Measurements from ENCODE around the gene SPTB. TPM values are rescaled to one million over a fixed set of nuclear protein-coding genes. Genes with fewer than 3 reads are reported as not detected.

Gene SPTB
- total and polyA plus RNA-seq, 3 donors from 2014 or later, result 3.3 to 6.6 (median 5.6) TPM

GRCh38 chr14:64704143-64704742 lies 175.5 kb downstream of the SPTB start, which contains the start of gene PLEKHG3:
PLEKHG3 (plus strand) TSS chr14:64704424; CDS start chr14:64727632, 23,208 bp downstream.
- Histone ChIP-seq H3K36me3 (ENCODE audit: low read depth, missing control alignments) (no peaks in the 10 kb centered on the region), H3K27ac (peak within 1 kb of the TSS; percentile 78 to 85), H3K4me3 (peak within 1 kb of the TSS; percentile 80 to 83), H3K27me3 (no peaks in the 10 kb centered on the region), H3K9me3 (no peaks in the 10 kb centered on the region), H3K4me1 (peaks cover 22% of the 10 kb centered on the region)
- peak; percentile 80 for DNase-seq
- no peak for TF ChIP-seq POLR2A (IDR thresholded peaks at IDR 0.05)
- no peak for TF ChIP-seq CTCF (IDR thresholded peaks at IDR 0.05)
- intact Hi-C loops (cut with DNase I; ENCODE audit: low total_unique reads), result no loop called here
- WGBS, 2 donors, result 0 to 1% methylated on average over 22 to 45 of the region's 69 CpGs

GRCh38 chr14:64703395-64704142 lies 176.1 kb downstream of the SPTB start:
- DNase-seq, result no peak
- TF ChIP-seq CTCF (IDR thresholded peaks at IDR 0.05), result no peak
- TF ChIP-seq POLR2A (IDR thresholded peaks at IDR 0.05), result no peak
- no peaks in the 10 kb centered on the region for H3K36me3 ChIP-seq (ENCODE audit: low read depth, missing control alignments)
- WGBS, 2 donors, result 22 to 23% methylated on average over 26 of the region's 26 CpGs
- H3K9me3 ChIP-seq, result no peaks in the 10 kb centered on the region
- no peaks in the 10 kb centered on the region for H3K27me3 ChIP-seq
- H3K27ac ChIP-seq, result peak overlapping the region; percentile 78 to 85
- peaks cover 16% of the 10 kb centered on the region for H3K4me1 ChIP-seq
- intact Hi-C loops (cut with DNase I; ENCODE audit: low total_unique reads), result no loop called here
- H3K4me3 ChIP-seq, result peak overlapping the region; percentile 80 to 83

GRCh38 chr14:64702493-64703394 lies 177.0 kb downstream of the SPTB start:
- WGBS, 2 donors, result 60 to 67% methylated on average over 25 of the region's 25 CpGs
- Histone ChIP-seq H3K27ac (no peak overlapping the region), H3K4me3 (peak overlapping the region in 1 of 2 donors; percentile 83), H3K4me1 (peaks cover 10% of the 10 kb centered on the region), H3K27me3 (no peaks in the 10 kb centered on the region), H3K36me3 (ENCODE audit: low read depth, missing control alignments) (no peaks in the 10 kb centered on the region), H3K9me3 (no peaks in the 10 kb centered on the region)
- no peak for DNase-seq
- no peak for TF ChIP-seq CTCF (IDR thresholded peaks at IDR 0.05)
- no peak for TF ChIP-seq POLR2A (IDR thresholded peaks at IDR 0.05)
- intact Hi-C loops (cut with DNase I; ENCODE audit: low total_unique reads), result no loop called here

- TF ChIP-seq POLR2A (IDR thresholded peaks at IDR 0.05) (no peak), CTCF (IDR thresholded peaks at IDR 0.05) (no peak)
- Histone ChIP-seq H3K4me3 (no peak overlapping the region), H3K27me3 (no peaks in the 10 kb centered on the region), H3K27ac (no peak overlapping the region), H3K4me1 (peaks cover 6% of the 10 kb centered on the region), H3K36me3 (ENCODE audit: low read depth, missing control alignments) (no peaks in the 10 kb centered on the region), H3K9me3 (no peaks in the 10 kb centered on the region)
- 68 to 100% methylated on average over 1 of the region's 1 CpG for WGBS, 2 donors
- intact Hi-C loops (cut with DNase I; ENCODE audit: low total_unique reads), result no loop called here
- no peak for DNase-seq
Measured at GRCh38 chr14:64701660-64702059, 178.0 kb downstream of the SPTB start.
